HG02981 (cell line): Measurements from ENCODE around the gene EIF4G1.
A peak's percentile ranks its signal among the peaks of the same experiment; 100 is the strongest.
"Not testable (repeated sequence)": the region's sequence is repeated elsewhere in the genome, so short reads cannot be mapped to it uniquely, and the experiment has no call there.

Source experiments
- ATAC-seq: cut with Tn5 transposase; IDR thresholded peaks from one replicate; pipeline ENCODE4 v1.9.1; 2021; ENCODE audit warnings: mild to moderate bottlenecking, moderate library complexity; ENCODE audit not compliant: unreplicated experiment

Gene EIF4G1

DNA sequence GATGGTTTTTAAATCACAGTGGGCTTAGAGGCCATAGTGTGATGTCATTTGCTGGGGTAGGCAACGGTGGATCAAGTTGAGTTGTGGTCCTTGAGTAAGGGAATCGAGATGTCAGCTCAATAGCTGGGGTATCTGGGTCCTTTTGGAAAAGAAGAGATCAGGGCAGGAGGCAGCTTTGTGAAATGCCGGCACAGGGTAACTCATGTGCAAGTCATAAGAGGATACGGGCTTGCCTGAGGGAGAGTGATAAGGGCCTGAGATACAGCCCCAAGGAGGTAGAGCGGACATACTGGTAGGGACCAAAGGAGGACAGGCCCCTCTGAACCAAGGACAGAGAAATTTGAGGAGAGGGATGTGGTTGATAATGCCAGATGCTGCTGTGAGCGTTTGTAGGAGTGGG, 18.8 kb downstream of the EIF4G1 start:
- no peak for ATAC-seq

DNA sequence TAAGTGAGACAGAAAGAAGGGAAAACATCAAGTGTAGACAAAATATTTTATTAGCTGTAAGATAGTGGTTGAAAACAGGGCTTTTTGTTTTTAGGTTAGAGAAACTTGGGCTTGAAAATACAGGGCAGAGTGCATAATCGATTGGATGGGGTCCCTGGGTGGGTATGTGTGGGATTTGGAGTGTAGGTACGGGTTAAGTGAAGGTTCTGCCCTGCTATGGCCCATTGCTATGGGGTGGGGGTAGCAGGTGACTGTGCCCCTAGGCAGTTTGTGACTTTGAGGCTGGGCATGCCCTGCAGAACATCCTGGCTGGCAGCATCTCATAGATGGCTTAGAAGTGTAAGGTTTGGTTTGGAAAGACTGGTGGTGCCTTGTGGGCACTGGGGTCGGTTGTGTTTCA, 19.3 kb downstream of the EIF4G1 start:
- no peak for ATAC-seq

DNA sequence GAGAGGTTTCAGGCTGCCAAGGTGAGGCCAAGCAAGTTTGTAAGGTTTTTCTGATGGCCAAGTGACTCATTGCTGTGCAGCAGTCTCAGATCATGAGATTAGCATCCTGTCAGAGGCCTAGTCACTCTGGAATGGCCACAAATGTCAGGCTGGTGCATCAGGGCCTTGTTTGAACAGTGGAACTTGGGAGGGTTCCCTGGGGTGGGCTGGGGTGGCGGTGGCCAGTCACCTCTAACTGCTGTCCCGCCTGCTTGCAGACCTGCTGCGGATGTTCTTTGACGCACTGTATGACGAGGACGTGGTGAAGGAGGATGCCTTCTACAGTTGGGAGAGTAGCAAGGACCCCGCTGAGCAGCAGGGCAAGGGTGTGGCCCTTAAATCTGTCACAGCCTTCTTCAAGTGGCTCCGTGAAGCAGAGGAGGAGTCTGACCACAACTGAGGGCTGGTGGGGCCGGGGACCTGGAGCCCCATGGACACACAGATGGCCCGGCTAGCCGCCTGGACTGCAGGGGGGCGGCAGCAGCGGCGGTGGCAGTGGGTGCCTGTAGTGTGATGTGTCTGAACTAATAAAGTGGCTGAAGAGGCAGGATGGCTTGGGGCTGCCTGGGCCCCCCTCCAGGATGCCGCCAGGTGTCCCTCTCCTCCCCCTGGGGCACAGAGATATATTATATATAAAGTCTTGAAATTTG, 20.2 kb downstream of the EIF4G1 start:
- ATAC-seq = no peak

DNA sequence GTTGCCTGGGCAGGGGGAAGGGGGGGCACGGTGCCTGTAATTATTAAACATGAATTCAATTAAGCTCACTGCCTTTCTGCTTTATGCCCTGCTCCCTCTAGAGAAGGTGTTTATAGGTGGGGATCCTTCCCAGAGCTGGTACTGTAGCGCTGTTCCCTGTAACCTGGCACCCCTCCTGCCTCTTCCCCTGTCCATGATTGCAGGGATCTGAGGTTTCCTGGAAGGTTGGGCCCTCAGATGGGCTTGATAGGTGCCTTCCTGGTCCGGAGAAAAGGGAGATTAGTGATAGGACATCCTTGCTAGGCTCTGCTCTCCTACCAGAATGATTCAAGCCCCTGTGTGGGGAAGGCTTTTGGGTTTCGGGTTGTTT, 20.9 kb downstream of the EIF4G1 start:
- ATAC-seq = no peak

DNA sequence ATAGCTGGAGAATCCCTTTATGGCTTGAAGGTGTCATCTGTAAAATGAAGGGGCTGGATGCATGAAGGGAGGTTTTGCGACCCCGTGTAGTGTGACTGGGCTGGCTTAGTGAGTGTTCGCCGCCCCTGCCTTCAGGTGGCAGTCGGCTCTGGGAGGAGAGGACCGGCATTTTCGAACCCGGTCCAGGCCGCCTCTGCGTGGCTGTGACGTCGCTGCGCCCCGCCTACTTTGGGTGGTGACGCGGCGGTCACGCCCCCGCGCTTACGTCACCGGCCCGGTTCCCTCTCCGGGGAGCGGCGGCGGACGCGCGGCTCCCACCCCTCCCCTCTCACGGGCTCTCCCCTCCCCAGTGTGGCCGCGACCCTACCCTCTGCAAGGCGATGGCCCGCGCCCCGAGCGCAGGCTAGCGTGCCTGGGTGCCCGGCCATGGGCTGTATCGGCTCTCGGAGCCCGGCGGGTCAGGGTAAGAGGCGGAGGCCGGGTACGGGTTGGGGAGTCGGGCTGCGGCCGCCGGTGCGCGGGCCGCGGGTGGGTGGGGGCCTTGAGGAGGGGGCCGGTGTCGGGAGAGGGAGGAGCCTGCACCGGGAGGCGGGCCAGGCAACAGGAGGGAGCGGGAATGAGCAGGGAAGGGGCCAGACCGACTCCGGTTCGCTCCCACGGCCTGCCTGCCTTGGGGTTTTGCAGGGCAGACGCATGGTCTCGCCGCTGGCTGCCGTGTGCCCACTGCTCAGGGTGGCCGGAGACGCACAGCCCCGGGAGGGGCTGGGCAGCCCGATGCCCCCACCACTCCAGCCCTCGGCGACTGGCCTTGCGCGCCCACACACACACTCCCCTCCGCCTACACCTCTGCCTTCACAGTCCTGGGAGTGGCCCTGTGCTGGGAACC, 21.5 kb downstream of the EIF4G1 start:
- ATAC-seq = peak; percentile 75

DNA sequence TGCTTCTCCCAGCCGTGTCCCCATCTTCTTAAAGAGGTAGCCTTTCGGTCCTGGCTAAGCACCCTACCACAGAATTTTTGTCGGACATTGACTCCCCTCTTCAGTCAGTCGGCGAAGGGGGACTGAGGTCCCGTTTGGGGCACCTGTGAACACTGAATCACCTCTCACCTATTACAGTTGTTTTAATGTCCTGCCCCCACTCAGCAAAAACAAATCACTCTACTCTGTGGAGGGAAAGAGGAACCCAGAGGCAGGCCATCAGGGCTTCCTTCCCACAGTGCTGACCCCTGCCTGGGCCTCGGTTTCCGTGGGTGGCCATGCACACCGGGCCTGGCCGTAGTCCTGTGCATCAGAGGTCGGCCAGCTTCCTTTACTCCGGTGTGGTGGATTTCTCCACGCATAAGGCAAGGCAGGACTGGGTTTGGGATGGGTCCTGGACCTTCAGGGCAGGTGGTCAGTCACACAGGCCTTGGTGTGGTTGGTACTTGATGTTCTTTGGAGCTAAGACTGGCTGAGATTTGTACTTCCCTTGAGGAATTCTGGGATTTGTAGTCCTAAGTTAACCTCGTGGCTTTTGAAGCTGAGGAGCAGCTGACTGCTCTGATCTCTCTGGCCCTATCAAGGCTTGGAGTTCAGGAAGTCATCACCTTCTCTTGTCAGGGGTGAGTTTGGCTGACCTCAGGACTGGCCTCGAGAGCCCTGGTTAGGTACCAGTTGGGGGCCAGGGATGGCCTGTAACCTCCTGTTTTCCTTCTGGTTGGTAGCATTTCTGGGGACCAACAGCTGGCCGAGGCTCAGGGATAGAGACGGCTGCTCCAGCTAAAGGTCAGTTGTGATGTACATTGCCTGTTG, 22.4 kb downstream of the EIF4G1 start:
- no peak for ATAC-seq

DNA sequence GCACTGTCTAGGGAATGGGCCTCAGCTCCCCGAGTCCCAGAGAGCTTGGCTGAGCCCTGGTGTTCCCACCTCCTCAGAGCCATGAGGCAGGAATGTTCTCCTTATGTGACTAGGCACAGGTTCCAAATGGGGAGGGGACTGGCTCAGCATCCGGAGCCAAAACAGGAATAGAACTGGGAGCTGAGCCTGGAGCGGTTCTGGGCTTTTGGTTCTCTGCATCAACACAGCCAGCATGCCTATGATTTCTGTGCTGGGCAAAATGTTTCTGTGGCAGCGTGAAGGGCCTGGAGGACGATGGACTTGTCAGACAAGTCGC, 23.0 kb downstream of the EIF4G1 start, which contains the start of gene FAM131A:
Gene FAM131A (plus strand): TSS at position 202 of the 316 bp plus-strand sequence. CDS start 31 bp downstream, at position 233.
- ATAC-seq = no peak

DNA sequence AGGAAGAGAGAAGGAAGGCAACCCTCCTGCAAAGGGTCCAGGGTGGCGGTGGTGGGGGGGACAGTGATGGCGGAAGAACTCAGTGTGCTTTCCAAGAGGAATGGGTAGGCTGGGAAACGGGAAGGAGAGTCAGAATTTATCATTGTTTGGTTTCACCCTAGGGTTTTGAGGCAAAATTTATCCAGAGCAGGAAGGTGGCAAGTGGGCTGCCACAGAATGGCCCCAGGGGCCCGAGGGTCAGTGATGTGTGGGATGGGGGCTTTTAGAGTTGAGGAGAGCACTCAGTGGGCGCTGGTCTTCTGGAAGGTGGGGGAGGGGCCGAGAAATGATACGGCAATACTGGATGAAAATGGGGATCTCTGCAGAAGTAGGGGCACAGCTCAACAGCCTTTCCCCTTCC, 23.6 kb downstream of the EIF4G1 start:
- no peak for ATAC-seq

DNA sequence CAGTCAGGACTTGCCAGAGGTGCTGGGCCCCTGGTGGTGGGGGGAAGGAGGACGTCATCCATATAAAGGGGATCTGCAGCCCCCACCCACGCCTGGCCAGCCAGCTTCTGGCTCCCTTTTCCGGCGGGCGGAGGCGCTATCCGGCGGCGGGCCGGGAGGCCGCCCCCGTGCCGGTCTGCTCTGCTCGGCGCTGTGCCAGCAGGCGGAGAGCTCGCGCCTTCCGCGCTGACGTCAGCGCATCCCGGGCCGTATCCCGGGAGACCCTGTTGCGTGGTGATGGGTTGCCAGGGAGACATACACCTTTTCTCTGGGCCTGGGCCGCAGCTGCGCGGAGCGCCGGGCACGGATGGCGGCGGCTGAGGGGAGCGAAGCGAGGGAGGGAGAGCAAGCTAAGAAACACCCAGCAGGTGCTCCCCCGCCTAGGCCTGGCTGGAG, 24.1 kb downstream of the EIF4G1 start:
- no peak for ATAC-seq

DNA sequence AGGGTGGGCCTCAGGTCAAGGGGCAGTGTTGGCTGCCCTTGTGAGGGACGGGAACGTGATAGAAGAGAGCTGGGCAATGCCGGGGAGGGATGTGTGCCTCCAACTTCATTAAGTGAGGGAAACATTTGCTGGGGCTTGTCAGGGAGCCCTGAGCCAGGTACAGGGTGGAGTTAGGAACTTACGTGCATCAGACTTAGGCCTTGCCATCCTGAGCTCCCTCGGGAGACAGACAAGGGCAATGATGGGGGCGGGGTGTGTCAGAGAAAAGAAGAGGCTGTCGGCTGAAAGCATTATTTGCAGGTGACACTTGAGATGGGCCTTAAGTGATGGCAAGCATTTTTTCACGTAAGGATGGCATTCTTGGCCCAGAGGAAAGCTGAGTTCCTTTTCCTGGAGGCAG, 24.6 kb downstream of the EIF4G1 start:
- ATAC-seq = no peak

DNA sequence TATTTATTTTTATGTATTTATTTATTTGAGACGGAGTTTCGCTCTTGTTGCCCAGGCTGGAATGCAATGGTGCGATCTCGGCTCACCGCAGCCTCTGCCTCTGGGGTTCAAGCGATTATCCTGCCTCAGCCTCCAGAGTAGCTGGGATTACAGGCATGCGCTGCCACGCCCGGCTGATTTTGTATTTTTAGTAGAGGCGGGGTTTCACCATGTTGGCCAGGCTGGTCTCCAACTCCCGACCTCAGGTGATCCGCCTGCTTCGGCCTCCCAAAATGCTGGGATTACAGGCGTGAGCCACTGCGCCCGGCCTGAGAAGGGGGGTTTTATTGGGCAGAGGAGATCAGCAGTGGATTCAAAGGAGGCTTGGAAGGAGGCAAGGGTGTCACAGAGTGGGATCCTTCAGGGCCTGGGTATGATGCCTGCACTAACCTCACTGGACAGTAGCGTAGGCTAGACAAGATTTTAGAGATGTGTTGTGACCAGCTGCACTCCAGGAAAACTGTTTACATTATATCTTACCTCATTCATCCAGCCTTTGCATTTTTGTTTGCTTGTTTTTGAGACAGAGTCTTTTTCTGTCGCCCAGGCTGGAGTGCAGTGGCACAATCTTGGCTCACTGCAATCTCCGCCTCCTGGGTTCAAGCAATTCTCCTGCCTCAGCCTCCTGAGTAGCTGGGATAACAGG, 25.2 kb downstream of the EIF4G1 start:
- not testable (repeated sequence) for ATAC-seq

DNA sequence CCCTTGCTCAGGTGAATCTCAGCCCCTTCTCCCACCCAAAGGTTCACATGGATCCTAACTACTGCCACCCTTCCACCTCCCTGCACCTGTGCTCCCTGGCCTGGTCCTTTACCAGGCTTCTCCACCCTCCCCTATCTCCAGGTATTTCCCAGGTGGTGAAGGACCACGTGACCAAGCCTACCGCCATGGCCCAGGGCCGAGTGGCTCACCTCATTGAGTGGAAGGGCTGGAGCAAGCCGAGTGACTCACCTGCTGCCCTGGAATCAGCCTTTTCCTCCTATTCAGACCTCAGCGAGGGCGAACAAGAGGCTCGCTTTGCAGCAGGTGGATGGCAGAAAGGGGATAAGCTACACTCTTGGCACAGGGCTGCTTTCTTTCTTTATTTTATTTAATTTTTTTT, 27.5 kb downstream of the EIF4G1 start:
- ATAC-seq = no peak

DNA sequence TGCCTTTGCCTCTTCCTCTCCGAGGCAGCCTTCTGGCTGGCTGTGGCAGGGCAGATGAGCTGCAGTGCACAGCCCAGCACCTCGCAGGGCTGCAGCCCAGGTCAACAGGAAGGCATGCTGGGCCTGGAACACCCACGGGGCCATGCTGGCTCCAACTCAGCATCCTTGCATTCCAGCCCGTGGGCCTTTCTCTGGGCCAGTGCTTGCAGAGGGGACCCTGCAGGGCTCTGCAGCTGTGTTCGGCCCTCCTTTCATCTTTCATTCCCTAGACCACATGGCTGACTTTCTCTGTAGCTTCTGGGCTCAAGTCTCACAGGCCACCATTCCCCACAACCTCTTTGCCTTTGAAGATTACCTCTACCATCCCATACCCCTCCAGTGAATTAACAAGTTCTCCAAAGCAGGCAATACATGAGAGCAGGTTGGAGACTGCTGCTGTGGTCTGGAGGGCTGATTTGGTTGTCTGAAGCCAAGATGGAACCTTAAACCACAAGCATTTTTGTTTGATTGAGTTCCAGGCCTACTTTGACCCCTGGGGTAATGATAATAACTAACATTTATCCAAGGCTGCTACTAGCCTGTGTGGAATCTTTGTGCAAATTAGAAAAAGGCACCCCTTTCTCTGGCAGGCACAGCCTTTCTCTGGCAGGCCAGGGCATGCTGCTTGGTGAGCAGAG, 28.9 kb downstream of the EIF4G1 start:
- no peak for ATAC-seq

DNA sequence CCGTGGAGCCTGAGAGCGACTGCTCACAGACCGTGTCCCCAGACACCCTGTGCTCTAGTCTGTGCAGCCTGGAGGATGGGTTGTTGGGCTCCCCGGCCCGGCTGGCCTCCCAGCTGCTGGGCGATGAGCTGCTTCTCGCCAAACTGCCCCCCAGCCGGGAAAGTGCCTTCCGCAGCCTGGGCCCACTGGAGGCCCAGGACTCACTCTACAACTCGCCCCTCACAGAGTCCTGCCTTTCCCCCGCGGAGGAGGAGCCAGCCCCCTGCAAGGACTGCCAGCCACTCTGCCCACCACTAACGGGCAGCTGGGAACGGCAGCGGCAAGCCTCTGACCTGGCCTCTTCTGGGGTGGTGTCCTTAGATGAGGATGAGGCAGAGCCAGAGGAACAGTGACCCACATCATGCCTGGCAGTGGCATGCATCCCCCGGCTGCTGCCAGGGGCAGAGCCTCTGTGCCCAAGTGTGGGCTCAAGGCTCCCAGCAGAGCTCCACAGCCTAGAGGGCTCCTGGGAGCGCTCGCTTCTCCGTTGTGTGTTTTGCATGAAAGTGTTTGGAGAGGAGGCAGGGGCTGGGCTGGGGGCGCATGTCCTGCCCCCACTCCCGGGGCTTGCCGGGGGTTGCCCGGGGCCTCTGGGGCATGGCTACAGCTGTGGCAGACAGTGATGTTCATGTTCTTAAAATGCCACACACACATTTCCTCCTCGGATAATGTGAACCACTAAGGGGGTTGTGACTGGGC, 30.3 kb downstream of the EIF4G1 start:
- no peak for ATAC-seq

DNA sequence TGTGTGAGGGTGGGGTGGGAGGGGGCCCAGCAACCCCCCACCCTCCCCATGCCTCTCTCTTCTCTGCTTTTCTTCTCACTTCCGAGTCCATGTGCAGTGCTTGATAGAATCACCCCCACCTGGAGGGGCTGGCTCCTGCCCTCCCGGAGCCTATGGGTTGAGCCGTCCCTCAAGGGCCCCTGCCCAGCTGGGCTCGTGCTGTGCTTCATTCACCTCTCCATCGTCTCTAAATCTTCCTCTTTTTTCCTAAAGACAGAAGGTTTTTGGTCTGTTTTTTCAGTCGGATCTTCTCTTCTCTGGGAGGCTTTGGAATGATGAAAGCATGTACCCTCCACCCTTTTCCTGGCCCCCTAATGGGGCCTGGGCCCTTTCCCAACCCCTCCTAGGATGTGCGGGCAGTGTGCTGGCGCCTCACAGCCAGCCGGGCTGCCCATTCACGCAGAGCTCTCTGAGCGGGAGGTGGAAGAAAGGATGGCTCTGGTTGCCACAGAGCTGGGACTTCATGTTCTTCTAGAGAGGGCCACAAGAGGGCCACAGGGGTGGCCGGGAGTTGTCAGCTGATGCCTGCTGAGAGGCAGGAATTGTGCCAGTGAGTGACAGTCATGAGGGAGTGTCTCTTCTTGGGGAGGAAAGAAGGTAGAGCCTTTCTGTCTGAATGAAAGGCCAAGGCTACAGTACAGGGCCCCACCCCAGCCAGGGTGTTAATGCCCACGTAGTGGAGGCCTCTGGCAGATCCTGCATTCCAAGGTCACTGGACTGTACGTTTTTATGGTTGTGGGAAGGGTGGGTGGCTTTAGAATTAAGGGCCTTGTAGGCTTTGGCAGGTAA, 31.1 kb downstream of the EIF4G1 start:
- no peak for ATAC-seq

DNA sequence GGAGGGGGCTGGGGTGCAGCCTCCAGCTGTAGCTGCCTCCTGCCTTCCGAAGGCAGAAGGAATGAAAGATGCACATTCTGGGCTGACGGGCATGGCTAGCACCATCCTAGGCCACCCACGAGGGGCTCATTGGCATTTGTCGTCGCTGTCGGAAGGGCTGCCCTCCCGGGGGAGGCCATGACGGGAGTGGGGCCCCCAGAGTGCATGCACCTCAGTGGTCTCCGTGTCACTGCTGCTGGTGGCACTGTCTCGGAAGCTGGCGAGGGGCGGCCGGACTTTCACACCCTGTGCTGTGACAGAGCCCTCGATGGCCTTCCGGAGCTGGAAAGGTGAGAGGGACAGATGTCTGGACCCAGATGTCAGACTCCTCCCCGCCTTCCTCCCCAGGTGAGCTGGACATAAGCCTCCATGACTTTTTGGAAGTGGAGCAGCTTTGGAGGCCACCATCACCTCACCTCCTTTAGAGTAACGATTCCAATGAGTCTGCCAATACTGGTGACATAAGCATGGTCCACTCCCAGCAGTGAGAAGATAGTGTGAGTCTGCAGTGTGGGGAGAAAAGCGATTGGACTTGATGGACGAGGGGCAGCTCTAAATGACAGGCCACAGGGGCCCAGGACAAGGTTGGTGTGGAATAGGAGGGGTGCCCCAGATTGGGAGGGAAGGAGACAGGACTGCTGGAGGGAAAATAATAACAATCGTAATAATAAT, 32.2 kb downstream of the EIF4G1 start:
- ATAC-seq = no peak

DNA sequence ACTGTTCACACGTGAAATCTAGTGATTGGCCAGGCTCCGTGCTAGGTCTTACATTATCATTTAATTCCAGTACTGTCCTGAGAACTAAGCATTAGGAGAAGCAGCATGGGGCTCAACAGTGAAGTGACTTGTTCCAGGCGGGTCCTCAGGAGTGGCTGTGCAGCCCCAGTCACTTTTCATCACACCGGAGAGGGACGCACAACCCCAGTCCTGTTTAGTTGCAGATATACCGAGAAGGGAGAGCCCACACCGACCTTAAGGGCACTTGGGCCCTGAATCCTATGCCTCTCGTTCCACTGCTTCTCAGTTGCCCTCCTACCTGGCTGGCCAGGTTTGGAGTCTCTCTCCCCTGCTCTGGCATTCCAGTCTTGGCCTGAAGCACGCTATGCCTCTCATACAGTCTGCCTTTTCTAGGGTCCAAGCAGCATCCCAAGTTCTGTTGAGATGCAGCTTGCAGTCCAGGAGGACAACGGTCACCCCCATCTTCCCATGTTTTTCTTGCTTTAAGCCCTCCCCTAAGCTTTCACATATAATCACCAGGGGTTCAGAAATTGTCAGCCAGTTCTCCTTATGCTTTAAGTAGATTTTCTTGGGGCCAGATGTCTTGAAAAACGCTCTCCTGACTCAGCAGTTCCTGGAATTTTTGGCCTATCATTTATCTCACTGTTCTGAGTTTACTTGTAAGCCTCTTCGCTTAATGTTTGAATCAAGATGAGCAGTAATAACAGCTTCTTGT, 33.1 kb downstream of the EIF4G1 start:
- no peak for ATAC-seq

DNA sequence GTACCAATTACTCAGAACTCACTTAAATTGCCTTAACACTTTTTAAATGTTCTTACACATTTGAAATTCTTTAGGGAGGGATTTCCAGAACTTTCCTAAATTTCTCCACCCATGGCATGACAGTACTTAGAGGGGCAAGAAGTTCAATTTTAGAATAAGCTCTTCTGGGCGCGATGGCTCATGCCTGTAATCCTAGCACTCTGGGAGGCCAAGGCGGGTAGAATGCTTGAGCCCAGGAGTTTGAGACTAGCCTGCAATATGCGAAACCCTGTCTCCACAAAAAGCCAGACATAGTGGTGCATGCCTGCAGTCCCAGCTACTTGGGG, 33.6 kb downstream of the EIF4G1 start:
- no peak for ATAC-seq
